ENCODE data around the gene SEMA3C. TPM values are rescaled to one million over a fixed set of nuclear protein-coding genes. Genes with fewer than 3 reads are reported as not detected.

The SEMA3C gene
- total RNA-seq, 2 experiments from 2014 or later, result not detected

GRCh38 chr7:80760292-80760691 lies 158.6 kb downstream of the SEMA3C start:
- Mint-ChIP-seq H3K27ac (no peak overlapping the region), H3K4me1 (no peaks in the 10 kb centered on the region), H3K36me3 (no peaks in the 10 kb centered on the region), H3K9me3 (no peaks in the 10 kb centered on the region), H3K4me3 (no peak overlapping the region), H3K27me3 (no peaks in the 10 kb centered on the region)
- DNase-seq, result no peak

DNA sequence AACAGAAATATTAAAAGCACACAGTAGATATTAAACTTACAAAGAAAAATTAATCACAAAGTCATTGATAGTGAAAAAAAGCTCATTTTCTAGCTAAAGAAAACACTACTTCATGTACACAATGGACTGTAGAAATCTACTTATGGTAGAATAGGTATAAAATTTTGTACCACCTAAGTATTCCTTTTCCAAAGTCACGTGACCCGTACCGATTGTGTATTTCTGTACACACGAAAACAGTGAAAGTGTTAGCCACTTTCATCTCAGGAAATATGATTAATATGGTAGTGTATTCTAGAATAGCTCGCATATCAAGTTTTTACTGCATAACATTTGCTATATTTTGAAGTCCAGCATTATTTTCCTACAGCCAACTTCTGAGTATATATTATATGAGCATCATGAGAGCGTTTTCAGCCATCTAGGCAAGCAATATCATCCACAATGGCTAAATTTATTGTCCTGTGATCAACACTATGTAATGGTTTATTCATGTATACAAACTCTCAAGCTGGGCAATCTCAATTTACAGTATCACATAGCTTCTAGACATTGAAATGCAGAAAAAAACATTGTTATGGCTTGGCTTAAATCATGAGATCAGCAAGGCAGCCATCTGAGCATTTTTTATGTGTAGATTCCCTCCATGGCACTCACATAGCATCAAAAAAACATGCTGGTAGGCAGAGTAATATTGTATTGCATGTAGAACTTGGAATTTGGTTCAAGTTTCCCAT lies 165.7 kb downstream of the SEMA3C start:
- H3K4me3 Mint-ChIP-seq, result no peak overlapping the region
- H3K9me3 Mint-ChIP-seq, result no peaks in the 10 kb centered on the region
- H3K4me1 Mint-ChIP-seq, result no peaks in the 10 kb centered on the region
- DNase-seq, result no peak
- H3K27ac Mint-ChIP-seq, result no peak overlapping the region
- H3K36me3 Mint-ChIP-seq, result no peaks in the 10 kb centered on the region
- H3K27me3 Mint-ChIP-seq, result no peaks in the 10 kb centered on the region

DNA sequence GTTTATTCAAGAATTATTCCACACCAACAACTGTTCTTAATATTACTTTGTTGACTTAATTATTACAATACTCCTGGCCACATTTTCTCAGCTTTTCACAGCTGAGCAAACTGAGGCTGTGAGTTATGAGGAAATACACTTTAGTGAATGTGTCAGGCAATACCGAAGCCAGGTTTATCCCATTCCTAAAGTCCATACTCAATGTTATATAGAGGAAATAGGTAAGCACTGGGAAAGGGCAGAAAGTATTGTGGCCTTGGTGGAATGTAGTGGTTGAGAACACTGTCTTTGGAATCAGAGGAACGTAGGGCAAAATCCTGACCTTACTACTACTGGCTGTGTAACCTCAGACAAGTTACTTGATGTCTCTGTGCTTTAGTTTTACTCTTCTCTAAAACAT lies 169.6 kb downstream of the SEMA3C start:
- no peaks in the 10 kb centered on the region for H3K4me1 Mint-ChIP-seq
- H3K4me3 Mint-ChIP-seq, result no peak overlapping the region
- H3K27me3 Mint-ChIP-seq, result no peaks in the 10 kb centered on the region
- no peak overlapping the region for H3K27ac Mint-ChIP-seq
- no peaks in the 10 kb centered on the region for H3K36me3 Mint-ChIP-seq
- no peak for DNase-seq
- H3K9me3 Mint-ChIP-seq, result no peaks in the 10 kb centered on the region

DNA sequence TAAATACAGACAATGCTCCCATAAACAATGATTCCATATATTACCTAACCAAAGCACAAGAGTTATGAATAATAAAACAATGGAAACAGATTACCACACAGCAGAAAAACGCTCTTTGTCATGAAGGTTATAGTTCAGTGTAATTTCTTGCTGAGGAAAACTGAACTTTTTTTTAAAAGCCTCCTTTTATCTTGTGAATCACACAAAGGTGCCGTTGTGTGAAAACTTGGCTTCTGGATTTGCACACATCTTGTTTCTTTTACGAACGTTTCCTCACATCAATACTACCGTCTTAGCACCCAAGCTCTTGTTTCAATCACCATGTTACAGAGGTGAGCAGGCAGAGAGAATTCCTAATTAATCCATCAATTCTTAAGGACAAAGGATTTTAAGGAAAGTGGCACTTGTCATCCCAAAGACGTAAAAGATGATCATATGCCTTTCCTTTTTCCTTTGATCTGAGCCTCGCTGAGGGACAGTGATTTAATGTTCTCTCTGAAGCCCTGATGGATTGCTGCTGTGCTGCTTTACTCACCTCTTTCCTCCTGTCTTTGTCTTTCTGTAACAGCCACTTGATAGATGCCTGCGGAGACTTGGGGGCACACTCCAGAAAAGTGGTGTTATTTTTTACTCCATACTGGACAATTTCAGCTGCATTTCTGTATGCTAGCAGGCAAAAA lies 170.3 kb downstream of the SEMA3C start:
- no peak for DNase-seq
- Mint-ChIP-seq H3K9me3 (no peaks in the 10 kb centered on the region), H3K27ac (no peak overlapping the region), H3K4me1 (no peaks in the 10 kb centered on the region), H3K36me3 (no peaks in the 10 kb centered on the region), H3K27me3 (no peaks in the 10 kb centered on the region), H3K4me3 (no peak overlapping the region)

GRCh38 chr7:80740778-80741545 lies 177.9 kb downstream of the SEMA3C start:
- DNase-seq, result no peak
- Mint-ChIP-seq H3K27me3 (no peaks in the 10 kb centered on the region), H3K9me3 (no peaks in the 10 kb centered on the region), H3K36me3 (no peaks in the 10 kb centered on the region), H3K4me1 (no peaks in the 10 kb centered on the region), H3K4me3 (no peak overlapping the region), H3K27ac (no peak overlapping the region)

DNA sequence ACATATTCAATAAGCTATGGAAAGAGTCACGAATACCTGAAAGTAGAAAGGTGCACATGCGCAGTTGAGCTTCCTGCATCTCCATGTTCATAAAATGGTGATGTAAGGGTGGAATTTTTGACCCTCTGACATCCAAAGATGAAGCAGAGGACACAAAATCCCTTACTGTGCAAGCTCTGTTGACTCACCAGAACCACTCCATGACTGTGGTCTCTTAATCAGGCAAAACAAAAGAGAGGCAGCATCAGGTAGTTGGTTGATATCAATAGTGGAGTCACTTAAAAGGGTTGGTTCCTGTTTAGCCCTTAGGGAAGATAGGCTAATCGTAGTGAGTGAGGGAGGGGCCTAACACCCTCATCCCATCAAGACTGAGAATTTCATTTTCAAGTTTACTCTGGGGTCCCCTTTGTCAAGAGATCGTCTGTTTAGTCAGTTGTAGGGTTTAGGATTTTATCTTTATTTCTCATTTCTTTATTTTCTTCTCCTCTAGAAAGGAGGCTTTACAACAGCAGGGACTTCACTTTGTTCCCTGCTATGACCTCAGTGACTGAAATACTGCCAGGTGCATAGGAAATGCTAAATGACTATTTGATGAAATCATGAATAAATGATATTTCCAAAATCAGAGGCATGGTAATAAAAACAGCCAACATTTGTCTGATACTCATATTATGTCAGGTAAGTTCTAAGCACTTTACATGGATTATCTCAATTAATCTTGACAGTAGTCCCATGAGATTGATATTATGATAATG lies 182.3 kb downstream of the SEMA3C start:
- Mint-ChIP-seq H3K27ac (no peak overlapping the region), H3K4me1 (no peaks in the 10 kb centered on the region), H3K9me3 (peaks cover 2% of the 10 kb centered on the region), H3K27me3 (no peaks in the 10 kb centered on the region), H3K4me3 (no peak overlapping the region), H3K36me3 (no peaks in the 10 kb centered on the region)
- DNase-seq, result no peak

DNA sequence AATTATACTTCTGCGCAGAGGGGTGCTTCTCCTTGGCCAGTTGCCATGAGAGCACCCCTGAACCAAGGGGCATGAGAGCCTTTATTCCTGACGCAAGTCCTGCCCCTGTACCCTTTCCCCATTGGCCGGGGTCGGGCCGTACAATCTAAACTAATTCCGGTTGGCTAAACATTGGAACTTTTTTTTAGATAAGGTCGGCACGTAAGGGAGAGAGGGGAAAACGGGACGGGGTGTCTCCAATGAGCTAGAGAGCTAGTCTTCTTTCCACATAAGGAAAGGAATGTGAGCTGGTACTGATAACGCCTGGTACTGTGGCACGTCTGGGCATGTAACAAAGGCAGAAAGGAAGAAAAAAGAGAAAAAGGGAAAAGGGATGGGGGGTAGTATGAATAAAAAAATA lies 183.5 kb downstream of the SEMA3C start:
- no peak overlapping the region for H3K27ac Mint-ChIP-seq

DNA sequence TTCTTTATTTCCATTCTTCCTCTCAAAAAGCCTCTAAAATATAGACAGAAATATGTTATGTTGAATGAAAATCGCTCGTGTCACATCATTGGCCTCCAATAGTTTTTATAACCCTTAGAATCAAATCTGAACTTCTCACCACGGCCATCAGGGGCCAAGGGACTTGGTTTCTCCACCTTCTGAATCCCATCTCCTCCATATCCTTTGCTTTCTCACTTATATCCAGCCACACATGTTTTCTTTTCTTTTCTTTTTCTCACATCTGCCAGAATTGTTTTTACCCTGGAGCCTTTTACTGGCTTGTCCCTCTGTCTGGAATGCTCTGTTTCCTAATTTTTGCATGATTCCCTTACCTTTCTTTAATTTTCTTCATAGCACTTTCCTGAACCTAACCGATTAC lies 184.8 kb downstream of the SEMA3C start:
- Mint-ChIP-seq H3K36me3 (no peaks in the 10 kb centered on the region), H3K4me3 (no peak overlapping the region), H3K27ac (no peak overlapping the region), H3K4me1 (no peaks in the 10 kb centered on the region), H3K27me3 (no peaks in the 10 kb centered on the region), H3K9me3 (peaks cover 2% of the 10 kb centered on the region)
- DNase-seq, result no peak

More for the DNA sequence above, 183.5 kb downstream of the SEMA3C start:
- no peak for DNase-seq
- H3K9me3 Mint-ChIP-seq, result peaks cover 2% of the 10 kb centered on the region
- no peaks in the 10 kb centered on the region for H3K36me3 Mint-ChIP-seq
- no peaks in the 10 kb centered on the region for H3K27me3 Mint-ChIP-seq
- no peak overlapping the region for H3K4me3 Mint-ChIP-seq
- H3K4me1 Mint-ChIP-seq, result no peaks in the 10 kb centered on the region

- DNase-seq, result no peak
- Mint-ChIP-seq H3K9me3 (peaks cover 2% of the 10 kb centered on the region), H3K27ac (no peak overlapping the region), H3K36me3 (no peaks in the 10 kb centered on the region), H3K4me3 (no peak overlapping the region), H3K4me1 (no peaks in the 10 kb centered on the region), H3K27me3 (no peaks in the 10 kb centered on the region)
Measured at GRCh38 chr7:80733333-80733915, 185.4 kb downstream of the SEMA3C start.

GRCh38 chr7:80732630-80733029 lies 186.2 kb downstream of the SEMA3C start:
- H3K4me1 Mint-ChIP-seq, result no peaks in the 10 kb centered on the region
- DNase-seq, result no peak
- H3K27me3 Mint-ChIP-seq, result no peaks in the 10 kb centered on the region
- H3K36me3 Mint-ChIP-seq, result no peaks in the 10 kb centered on the region
- H3K9me3 Mint-ChIP-seq, result peaks cover 2% of the 10 kb centered on the region
- H3K4me3 Mint-ChIP-seq, result no peak overlapping the region
- no peak overlapping the region for H3K27ac Mint-ChIP-seq

GRCh38 chr7:80731281-80731680 lies 187.6 kb downstream of the SEMA3C start:
- Mint-ChIP-seq H3K4me1 (no peaks in the 10 kb centered on the region), H3K27me3 (no peaks in the 10 kb centered on the region), H3K9me3 (peaks cover 2% of the 10 kb centered on the region), H3K27ac (no peak overlapping the region), H3K36me3 (no peaks in the 10 kb centered on the region), H3K4me3 (no peak overlapping the region)
- DNase-seq, result no peak

GRCh38 chr7:80729591-80730320 lies 189.1 kb downstream of the SEMA3C start:
- Mint-ChIP-seq H3K27me3 (no peaks in the 10 kb centered on the region), H3K4me1 (no peaks in the 10 kb centered on the region), H3K9me3 (no peaks in the 10 kb centered on the region), H3K4me3 (no peak overlapping the region), H3K36me3 (no peaks in the 10 kb centered on the region), H3K27ac (no peak overlapping the region)
- no peak for DNase-seq

- Mint-ChIP-seq H3K4me3 (no peak overlapping the region), H3K9me3 (no peaks in the 10 kb centered on the region), H3K36me3 (no peaks in the 10 kb centered on the region), H3K4me1 (no peaks in the 10 kb centered on the region), H3K27me3 (no peaks in the 10 kb centered on the region), H3K27ac (no peak overlapping the region)
- no peak for DNase-seq
Measured at GRCh38 chr7:80726666-80727065, 192.2 kb downstream of the SEMA3C start.

DNA sequence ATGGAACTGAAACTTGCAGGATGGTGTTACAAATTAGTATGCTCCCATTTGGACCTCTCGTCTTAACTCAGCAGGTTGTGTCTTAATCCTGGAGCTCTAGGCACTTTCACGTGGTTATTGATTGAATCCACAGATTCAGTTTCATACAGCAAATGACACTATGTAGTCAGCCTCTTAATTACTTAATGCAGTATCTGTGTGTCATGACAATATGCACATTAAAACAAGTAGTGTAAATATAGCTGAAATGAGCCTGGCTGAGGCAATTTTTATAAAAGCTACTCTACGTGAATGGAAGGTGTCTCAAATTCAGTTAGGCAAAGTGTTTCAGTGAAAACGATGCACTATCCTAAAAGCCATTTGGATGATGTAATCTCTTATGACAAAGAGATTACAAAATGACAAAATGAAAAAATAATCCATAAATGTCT lies 193.7 kb downstream of the SEMA3C start:
- H3K27me3 Mint-ChIP-seq, result no peaks in the 10 kb centered on the region
- DNase-seq, result no peak
- H3K36me3 Mint-ChIP-seq, result no peaks in the 10 kb centered on the region
- no peaks in the 10 kb centered on the region for H3K4me1 Mint-ChIP-seq
- H3K27ac Mint-ChIP-seq, result no peak overlapping the region
- H3K9me3 Mint-ChIP-seq, result no peaks in the 10 kb centered on the region
- H3K4me3 Mint-ChIP-seq, result no peak overlapping the region
